ENCODE results near the gene TMEM233. TPM values are rescaled to one million over a fixed set of nuclear protein-coding genes. Genes with fewer than 3 reads are reported as not detected.

TMEM233 gene
- total and polyA plus RNA-seq, 2 experiments from 2014 or later, result 0.24 to 0.71 TPM

DNA sequence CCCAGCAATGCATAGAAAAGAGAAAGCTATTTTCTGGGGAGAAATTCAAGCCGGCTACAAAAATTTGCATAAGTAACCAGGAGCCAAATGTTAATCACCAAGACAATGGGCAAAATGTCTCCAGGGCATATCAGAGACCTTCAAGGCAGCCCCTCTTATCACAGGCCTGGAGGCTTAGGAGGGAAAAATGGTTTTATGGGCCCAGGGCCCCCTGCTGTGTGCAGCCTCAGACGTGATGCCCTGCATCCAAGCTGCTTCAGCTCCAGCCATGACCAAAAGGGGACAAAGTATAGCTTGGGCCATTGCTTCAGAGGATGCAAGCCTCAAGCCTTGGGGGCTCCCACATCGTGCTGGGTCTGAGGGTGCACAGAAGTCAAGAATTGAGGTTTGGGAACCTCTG is 15.8 kb downstream of the TMEM233 start:
- H3K27ac ChIP-seq (ENCODE audit: low read depth), result no peak overlapping the region
- H3F3A ChIP-seq (replicated peaks; ENCODE audit: low read depth), result no peaks in the 10 kb centered on the region
- DNase-seq (ENCODE audit: low spot score), result no peak
- TF ChIP-seq NANOG (IDR thresholded peaks at IDR 0.05; ENCODE audit: borderline replicate concordance), result no peak
- no peak for TF ChIP-seq ZNF114 (CRISPR knock-in tag; IDR thresholded peaks at IDR 0.05)
- TF ChIP-seq, protein P1, sequence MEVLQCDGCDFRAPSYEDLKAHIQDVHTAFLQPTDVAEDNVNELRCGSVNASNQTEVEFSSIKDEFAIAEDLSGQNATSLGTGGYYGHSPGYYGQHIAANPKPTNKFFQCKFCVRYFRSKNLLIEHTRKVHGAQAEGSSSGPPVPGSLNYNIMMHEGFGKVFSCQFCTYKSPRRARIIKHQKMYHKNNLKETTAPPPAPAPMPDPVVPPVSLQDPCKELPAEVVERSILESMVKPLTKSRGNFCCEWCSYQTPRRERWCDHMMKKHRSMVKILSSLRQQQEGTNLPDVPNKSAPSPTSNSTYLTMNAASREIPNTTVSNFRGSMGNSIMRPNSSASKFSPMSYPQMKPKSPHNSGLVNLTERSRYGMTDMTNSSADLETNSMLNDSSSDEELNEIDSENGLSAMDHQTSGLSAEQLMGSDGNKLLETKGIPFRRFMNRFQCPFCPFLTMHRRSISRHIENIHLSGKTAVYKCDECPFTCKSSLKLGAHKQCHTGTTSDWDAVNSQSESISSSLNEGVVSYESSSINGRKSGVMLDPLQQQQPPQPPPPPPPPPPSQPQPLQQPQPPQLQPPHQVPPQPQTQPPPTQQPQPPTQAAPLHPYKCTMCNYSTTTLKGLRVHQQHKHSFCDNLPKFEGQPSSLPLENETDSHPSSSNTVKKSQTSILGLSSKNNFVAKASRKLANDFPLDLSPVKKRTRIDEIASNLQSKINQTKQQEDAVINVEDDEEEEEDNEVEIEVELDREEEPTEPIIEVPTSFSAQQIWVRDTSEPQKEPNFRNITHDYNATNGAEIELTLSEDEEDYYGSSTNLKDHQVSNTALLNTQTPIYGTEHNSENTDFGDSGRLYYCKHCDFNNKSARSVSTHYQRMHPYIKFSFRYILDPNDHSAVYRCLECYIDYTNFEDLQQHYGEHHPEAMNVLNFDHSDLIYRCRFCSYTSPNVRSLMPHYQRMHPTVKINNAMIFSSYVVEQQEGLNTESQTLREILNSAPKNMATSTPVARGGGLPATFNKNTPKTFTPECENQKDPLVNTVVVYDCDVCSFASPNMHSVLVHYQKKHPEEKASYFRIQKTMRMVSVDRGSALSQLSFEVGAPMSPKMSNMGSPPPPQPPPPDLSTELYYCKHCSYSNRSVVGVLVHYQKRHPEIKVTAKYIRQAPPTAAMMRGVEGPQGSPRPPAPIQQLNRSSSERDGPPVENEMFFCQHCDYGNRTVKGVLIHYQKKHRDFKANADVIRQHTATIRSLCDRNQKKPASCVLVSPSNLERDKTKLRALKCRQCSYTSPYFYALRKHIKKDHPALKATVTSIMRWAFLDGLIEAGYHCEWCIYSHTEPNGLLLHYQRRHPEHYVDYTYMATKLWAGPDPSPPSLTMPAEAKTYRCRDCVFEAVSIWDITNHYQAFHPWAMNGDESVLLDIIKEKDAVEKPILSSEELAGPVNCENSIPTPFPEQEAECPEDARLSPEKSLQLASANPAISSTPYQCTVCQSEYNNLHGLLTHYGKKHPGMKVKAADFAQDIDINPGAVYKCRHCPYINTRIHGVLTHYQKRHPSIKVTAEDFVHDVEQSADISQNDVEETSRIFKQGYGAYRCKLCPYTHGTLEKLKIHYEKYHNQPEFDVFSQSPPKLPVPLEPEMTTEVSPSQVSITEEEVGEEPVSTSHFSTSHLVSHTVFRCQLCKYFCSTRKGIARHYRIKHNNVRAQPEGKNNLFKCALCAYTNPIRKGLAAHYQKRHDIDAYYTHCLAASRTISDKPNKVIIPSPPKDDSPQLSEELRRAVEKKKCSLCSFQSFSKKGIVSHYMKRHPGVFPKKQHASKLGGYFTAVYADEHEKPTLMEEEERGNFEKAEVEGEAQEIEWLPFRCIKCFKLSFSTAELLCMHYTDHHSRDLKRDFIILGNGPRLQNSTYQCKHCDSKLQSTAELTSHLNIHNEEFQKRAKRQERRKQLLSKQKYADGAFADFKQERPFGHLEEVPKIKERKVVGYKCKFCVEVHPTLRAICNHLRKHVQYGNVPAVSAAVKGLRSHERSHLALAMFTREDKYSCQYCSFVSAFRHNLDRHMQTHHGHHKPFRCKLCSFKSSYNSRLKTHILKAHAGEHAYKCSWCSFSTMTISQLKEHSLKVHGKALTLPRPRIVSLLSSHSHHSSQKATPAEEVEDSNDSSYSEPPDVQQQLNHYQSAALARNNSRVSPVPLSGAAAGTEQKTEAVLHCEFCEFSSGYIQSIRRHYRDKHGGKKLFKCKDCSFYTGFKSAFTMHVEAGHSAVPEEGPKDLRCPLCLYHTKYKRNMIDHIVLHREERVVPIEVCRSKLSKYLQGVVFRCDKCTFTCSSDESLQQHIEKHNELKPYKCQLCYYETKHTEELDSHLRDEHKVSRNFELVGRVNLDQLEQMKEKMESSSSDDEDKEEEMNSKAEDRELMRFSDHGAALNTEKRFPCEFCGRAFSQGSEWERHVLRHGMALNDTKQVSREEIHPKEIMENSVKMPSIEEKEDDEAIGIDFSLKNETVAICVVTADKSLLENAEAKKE (CRISPR knock-in tag; IDR thresholded peaks at IDR 0.05), result no peak
- TF ChIP-seq EZH2 (IDR thresholded peaks at IDR 0.05; ENCODE audit: low read depth, unreplicated experiment), result no peak
- TF ChIP-seq, protein P2, sequence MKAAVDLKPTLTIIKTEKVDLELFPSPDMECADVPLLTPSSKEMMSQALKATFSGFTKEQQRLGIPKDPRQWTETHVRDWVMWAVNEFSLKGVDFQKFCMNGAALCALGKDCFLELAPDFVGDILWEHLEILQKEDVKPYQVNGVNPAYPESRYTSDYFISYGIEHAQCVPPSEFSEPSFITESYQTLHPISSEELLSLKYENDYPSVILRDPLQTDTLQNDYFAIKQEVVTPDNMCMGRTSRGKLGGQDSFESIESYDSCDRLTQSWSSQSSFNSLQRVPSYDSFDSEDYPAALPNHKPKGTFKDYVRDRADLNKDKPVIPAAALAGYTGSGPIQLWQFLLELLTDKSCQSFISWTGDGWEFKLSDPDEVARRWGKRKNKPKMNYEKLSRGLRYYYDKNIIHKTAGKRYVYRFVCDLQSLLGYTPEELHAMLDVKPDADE (IDR thresholded peaks at IDR 0.05), result no peak
- TF ChIP-seq, protein P3, sequence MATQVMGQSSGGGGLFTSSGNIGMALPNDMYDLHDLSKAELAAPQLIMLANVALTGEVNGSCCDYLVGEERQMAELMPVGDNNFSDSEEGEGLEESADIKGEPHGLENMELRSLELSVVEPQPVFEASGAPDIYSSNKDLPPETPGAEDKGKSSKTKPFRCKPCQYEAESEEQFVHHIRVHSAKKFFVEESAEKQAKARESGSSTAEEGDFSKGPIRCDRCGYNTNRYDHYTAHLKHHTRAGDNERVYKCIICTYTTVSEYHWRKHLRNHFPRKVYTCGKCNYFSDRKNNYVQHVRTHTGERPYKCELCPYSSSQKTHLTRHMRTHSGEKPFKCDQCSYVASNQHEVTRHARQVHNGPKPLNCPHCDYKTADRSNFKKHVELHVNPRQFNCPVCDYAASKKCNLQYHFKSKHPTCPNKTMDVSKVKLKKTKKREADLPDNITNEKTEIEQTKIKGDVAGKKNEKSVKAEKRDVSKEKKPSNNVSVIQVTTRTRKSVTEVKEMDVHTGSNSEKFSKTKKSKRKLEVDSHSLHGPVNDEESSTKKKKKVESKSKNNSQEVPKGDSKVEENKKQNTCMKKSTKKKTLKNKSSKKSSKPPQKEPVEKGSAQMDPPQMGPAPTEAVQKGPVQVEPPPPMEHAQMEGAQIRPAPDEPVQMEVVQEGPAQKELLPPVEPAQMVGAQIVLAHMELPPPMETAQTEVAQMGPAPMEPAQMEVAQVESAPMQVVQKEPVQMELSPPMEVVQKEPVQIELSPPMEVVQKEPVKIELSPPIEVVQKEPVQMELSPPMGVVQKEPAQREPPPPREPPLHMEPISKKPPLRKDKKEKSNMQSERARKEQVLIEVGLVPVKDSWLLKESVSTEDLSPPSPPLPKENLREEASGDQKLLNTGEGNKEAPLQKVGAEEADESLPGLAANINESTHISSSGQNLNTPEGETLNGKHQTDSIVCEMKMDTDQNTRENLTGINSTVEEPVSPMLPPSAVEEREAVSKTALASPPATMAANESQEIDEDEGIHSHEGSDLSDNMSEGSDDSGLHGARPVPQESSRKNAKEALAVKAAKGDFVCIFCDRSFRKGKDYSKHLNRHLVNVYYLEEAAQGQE (IDR thresholded peaks at IDR 0.05; ENCODE audit: unreplicated experiment), result no peak
- TF ChIP-seq CREB1 (CRISPR knock-in tag; IDR thresholded peaks at IDR 0.05; ENCODE audit: low read depth), result no peak
- TF ChIP-seq JUNB (IDR thresholded peaks at IDR 0.05; ENCODE audit: unreplicated experiment), result no peak
- TF ChIP-seq POLR2AphosphoS5 (IDR thresholded peaks at IDR 0.05; ENCODE audit: low read depth), result no peak
- no peak for TF ChIP-seq EZH2phosphoT487 (IDR thresholded peaks at IDR 0.05; ENCODE audit: unreplicated experiment)
- TF ChIP-seq STAT1 (IDR thresholded peaks at IDR 0.05; ENCODE audit: unreplicated experiment), result no peak
- TF ChIP-seq, protein P4, sequence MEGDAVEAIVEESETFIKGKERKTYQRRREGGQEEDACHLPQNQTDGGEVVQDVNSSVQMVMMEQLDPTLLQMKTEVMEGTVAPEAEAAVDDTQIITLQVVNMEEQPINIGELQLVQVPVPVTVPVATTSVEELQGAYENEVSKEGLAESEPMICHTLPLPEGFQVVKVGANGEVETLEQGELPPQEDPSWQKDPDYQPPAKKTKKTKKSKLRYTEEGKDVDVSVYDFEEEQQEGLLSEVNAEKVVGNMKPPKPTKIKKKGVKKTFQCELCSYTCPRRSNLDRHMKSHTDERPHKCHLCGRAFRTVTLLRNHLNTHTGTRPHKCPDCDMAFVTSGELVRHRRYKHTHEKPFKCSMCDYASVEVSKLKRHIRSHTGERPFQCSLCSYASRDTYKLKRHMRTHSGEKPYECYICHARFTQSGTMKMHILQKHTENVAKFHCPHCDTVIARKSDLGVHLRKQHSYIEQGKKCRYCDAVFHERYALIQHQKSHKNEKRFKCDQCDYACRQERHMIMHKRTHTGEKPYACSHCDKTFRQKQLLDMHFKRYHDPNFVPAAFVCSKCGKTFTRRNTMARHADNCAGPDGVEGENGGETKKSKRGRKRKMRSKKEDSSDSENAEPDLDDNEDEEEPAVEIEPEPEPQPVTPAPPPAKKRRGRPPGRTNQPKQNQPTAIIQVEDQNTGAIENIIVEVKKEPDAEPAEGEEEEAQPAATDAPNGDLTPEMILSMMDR (conservative IDR thresholded peaks at IDR 0.05; ENCODE audit: low read depth in 2 of 2), result no peak
- TF ChIP-seq ZNF331 (CRISPR knock-in tag; IDR thresholded peaks at IDR 0.05; ENCODE audit: low read depth), result no peak
- Mint-ChIP-seq H3K9me3 (peaks cover 35% of the 10 kb centered on the region), H3K4me3 (no peak overlapping the region), H3K4me1 (no peaks in the 10 kb centered on the region), H3K27ac (no peak overlapping the region), H3K27me3 (ENCODE audit: insufficient read depth, low read depth, poor library complexity) (peaks cover 2% of the 10 kb centered on the region), H3K36me3 (ENCODE audit: low read depth) (peaks cover 12% of the 10 kb centered on the region)
- ATAC-seq, result no peak
- no peak overlapping the region for H2AFZ ChIP-seq
- H3K4me1 ChIP-seq (ENCODE audit: insufficient read depth), result no peaks in the 10 kb centered on the region
- H3K4me2 ChIP-seq, result no peak overlapping the region
- no peaks in the 10 kb centered on the region for H3K9me2 ChIP-seq (ENCODE audit: insufficient read depth)
- H3K79me2 ChIP-seq (replicated peaks; ENCODE audit: insufficient read depth), result no peaks in the 10 kb centered on the region
- no peaks in the 10 kb centered on the region for H3K36me3 ChIP-seq (ENCODE audit: insufficient read depth)
- no peaks in the 10 kb centered on the region for H3K27me3 ChIP-seq (ENCODE audit: insufficient read depth)
- no peaks in the 10 kb centered on the region for H4K20me1 ChIP-seq (replicated peaks; ENCODE audit: insufficient read depth)
- no peak overlapping the region for H3K4me3 ChIP-seq

All from GM23338 (cell line).